HS-27A (cell line): ENCODE data around the gene GALNS.
"Not testable (repeated sequence)": the region's sequence is repeated elsewhere in the genome, so short reads cannot be mapped to it uniquely, and the experiment has no call there.

Source experiments
- DNase-seq: peaks from one replicate; pipeline ENCODE4 v3.0.0-alpha.2; 2012; ENCODE audit warnings: low read depth, missing footprints

The GALNS gene

GRCh38 chr16:88889702-88890352 lies 33.1 kb upstream of the GALNS start:
- not testable (repeated sequence) for DNase-seq

GRCh38 chr16:88888461-88889387 lies 32.0 kb upstream of the GALNS start:
- DNase-seq, result no peak

GRCh38 chr16:88888057-88888456 lies 31.3 kb upstream of the GALNS start:
- no peak for DNase-seq

- no peak for DNase-seq
Observed at GRCh38 chr16:88886845-88887521, 30.2 kb upstream of the GALNS start.

- DNase-seq, result no peak
Observed at GRCh38 chr16:88886420-88886844, 29.7 kb upstream of the GALNS start.

- no peak for DNase-seq
Observed at GRCh38 chr16:88885693-88886280, 29.0 kb upstream of the GALNS start.

GRCh38 chr16:88884569-88885271 lies 28.0 kb upstream of the GALNS start:
- no peak for DNase-seq

GRCh38 chr16:88883946-88884345 lies 27.2 kb upstream of the GALNS start:
- DNase-seq, result no peak

- DNase-seq, result no peak
Observed at GRCh38 chr16:88883117-88883895, 26.6 kb upstream of the GALNS start.

GRCh38 chr16:88882358-88883030 lies 25.7 kb upstream of the GALNS start:
- DNase-seq, result no peak

GRCh38 chr16:88881675-88882357 lies 25.1 kb upstream of the GALNS start:
- DNase-seq, result no peak

- no peak for DNase-seq
Observed at GRCh38 chr16:88881007-88881615, 24.4 kb upstream of the GALNS start.

- no peak for DNase-seq
Observed at GRCh38 chr16:88880226-88881006, 23.7 kb upstream of the GALNS start.

- DNase-seq, result no peak
Observed at GRCh38 chr16:88879788-88880055, 23.0 kb upstream of the GALNS start.

GRCh38 chr16:88878967-88879787 lies 22.4 kb upstream of the GALNS start:
- DNase-seq, result no peak

- no peak for DNase-seq
Observed at GRCh38 chr16:88878356-88878755, 21.6 kb upstream of the GALNS start.

GRCh38 chr16:88877564-88878289 lies 21.0 kb upstream of the GALNS start:
- DNase-seq, result no peak
